H9 (cell line): ENCODE results near the gene PCDHGB2. TPM values are rescaled to one million over a fixed set of nuclear protein-coding genes. Genes with fewer than 3 reads are reported as not detected.
"Not testable (repeated sequence)": the region's sequence is repeated elsewhere in the genome, so short reads cannot be mapped to it uniquely, and the experiment has no call there.

Experiments
- DNase-seq: peaks from one replicate; pipeline ENCODE4 v3.0.0-alpha.2; 2017
- H2AFZ ChIP-seq: one replicate; pipeline ENCODE4 v1.6.1; 2013; ENCODE audit warnings: mild to moderate bottlenecking, low read length, control low read depth, moderate library complexity
- H2AK5ac ChIP-seq: 2 replicates; pipeline ENCODE4 v1.6.1; 2013; ENCODE audit warnings: low read length, control low read depth, mixed read lengths; ENCODE audit not compliant: insufficient read length
- H2BK120ac ChIP-seq: one replicate; pipeline ENCODE4 v1.6.1; 2013; ENCODE audit warnings: low read depth, mild to moderate bottlenecking, low read length, control low read depth, inconsistent platforms; ENCODE audit not compliant: poor library complexity, severe bottlenecking
- H2BK12ac ChIP-seq: 2 replicates; pipeline ENCODE4 v1.6.1; 2013; ENCODE audit warnings: low read length, control low read depth, mixed read lengths, low read depth; ENCODE audit not compliant: insufficient read length
- H2BK15ac ChIP-seq: 2 replicates; pipeline ENCODE4 v1.6.1; 2013; ENCODE audit warnings: low read depth, low read length, control low read depth
- H2BK20ac ChIP-seq: one replicate; pipeline ENCODE4 v1.6.1; 2013; ENCODE audit warnings: low read depth, mild to moderate bottlenecking, low read length, control low read depth, inconsistent platforms; ENCODE audit not compliant: poor library complexity, severe bottlenecking
- H2BK5ac ChIP-seq: 2 replicates; pipeline ENCODE4 v1.6.1; 2013; ENCODE audit warnings: low read length, control low read depth, mixed read lengths; ENCODE audit not compliant: insufficient read length
- H3K14ac ChIP-seq: 2 replicates; pipeline ENCODE4 v1.6.1; 2013; ENCODE audit warnings: low read length, control low read depth; ENCODE audit not compliant: insufficient read depth
- H3K18ac ChIP-seq: 2 replicates; pipeline ENCODE4 v1.6.1; 2013; ENCODE audit warnings: low read depth, mild to moderate bottlenecking, mixed read lengths, low read length, control low read depth; ENCODE audit not compliant: insufficient read length
- H3K23ac ChIP-seq: 2 replicates; pipeline ENCODE4 v1.6.1; 2013; ENCODE audit warnings: low read length, control low read depth, mixed read lengths, low read depth; ENCODE audit not compliant: insufficient read length
- H3K23me2 ChIP-seq: 2 replicates; pipeline ENCODE4 v1.6.1; 2013; ENCODE audit warnings: low read depth, mild to moderate bottlenecking, mixed read lengths, low read length, control low read depth; ENCODE audit not compliant: insufficient read length, poor library complexity, severe bottlenecking
- H3K27ac ChIP-seq: 2 replicates; pipeline ENCODE4 v1.5.1; 2013; ENCODE audit warnings: low read length, control low read depth, mixed read lengths, low read depth; ENCODE audit not compliant: insufficient read length
- H3K27me3 ChIP-seq: 2 replicates; pipeline ENCODE4 v1.6.1; 2013; ENCODE audit warnings: low read length, control low read depth, inconsistent platforms; ENCODE audit not compliant: insufficient read depth
- H3K4ac ChIP-seq: 2 replicates; pipeline ENCODE4 v1.6.1; 2013; ENCODE audit warnings: low read depth, mild to moderate bottlenecking, control low read depth, inconsistent platforms, low read length, moderate library complexity
- H3K4me1 ChIP-seq: 2 replicates; pipeline ENCODE4 v1.6.1; 2013; ENCODE audit warnings: low read length, control low read depth, inconsistent platforms; ENCODE audit not compliant: insufficient read depth
- H3K4me2 ChIP-seq: 2 replicates; pipeline ENCODE4 v1.6.1; 2013; ENCODE audit warnings: low read length, control low read depth, mixed read lengths; ENCODE audit not compliant: insufficient read length, insufficient read depth
- H3K56ac ChIP-seq: 2 replicates; pipeline ENCODE4 v1.6.1; 2013; ENCODE audit warnings: low read depth, mild to moderate bottlenecking, mixed read lengths, low read length, control low read depth; ENCODE audit not compliant: insufficient read length
- H3K79me1 ChIP-seq: 2 replicates; pipeline ENCODE4 v1.6.1; 2013; ENCODE audit warnings: low read depth, mild to moderate bottlenecking, moderate library complexity, low read length, control low read depth, inconsistent platforms; ENCODE audit not compliant: insufficient read depth, poor library complexity, severe bottlenecking
- H3K79me2 ChIP-seq: 2 replicates; pipeline ENCODE4 v1.6.1; 2013; ENCODE audit warnings: low read length, control low read depth, inconsistent platforms; ENCODE audit not compliant: insufficient read depth
- H3K9ac ChIP-seq: 2 replicates; pipeline ENCODE4 v1.6.1; 2013; ENCODE audit warnings: low read length, control low read depth, mixed read lengths; ENCODE audit not compliant: insufficient read length; ENCODE audit errors: extremely low read depth
- H3K9me3 ChIP-seq: one replicate; pipeline ENCODE4 v1.6.1; 2013; ENCODE audit warnings: low read depth, low read length, inconsistent platforms; ENCODE audit not compliant: control insufficient read depth
- H3T11ph ChIP-seq: one replicate; pipeline ENCODE4 v1.6.1; 2013; ENCODE audit warnings: mild to moderate bottlenecking, low read length, control low read depth, inconsistent platforms
- H4K20me1 ChIP-seq: one replicate; pipeline ENCODE4 v1.6.1; 2013; ENCODE audit not compliant: control insufficient read depth, insufficient read length, insufficient read depth
- H4K5ac ChIP-seq: 2 replicates; pipeline ENCODE4 v1.6.1; 2013; ENCODE audit warnings: low read depth, mild to moderate bottlenecking, mixed read lengths, low read length, control low read depth; ENCODE audit not compliant: insufficient read length
- H4K8ac ChIP-seq: replicated peaks from 2 replicates; pipeline ENCODE4 v1.6.1; 2013; ENCODE audit warnings: low read length, control low read depth, mixed read lengths, low read depth; ENCODE audit not compliant: insufficient read length
- H4K91ac ChIP-seq: 2 replicates; pipeline ENCODE4 v1.6.1; 2013; ENCODE audit warnings: low read depth, mild to moderate bottlenecking, moderate library complexity, mixed read lengths, low read length, control low read depth; ENCODE audit not compliant: insufficient read length
- H3K27ac Mint-ChIP-seq, 3 experiments: 2 replicates in 2 of 3; 3 replicates in 1 of 3; pipeline ENCODE4 v1.8.0; 2020 to 2021; ENCODE audit warnings: mixed read lengths in 3 of 3, mild to moderate bottlenecking in 1 of 3, moderate library complexity in 1 of 3
- H3K27me3 Mint-ChIP-seq: 2 replicates; pipeline ENCODE4 v1.8.0; 2021; ENCODE audit warnings: low read depth, mild to moderate bottlenecking, moderate library complexity, mixed read lengths
- H3K36me3 Mint-ChIP-seq, 3 experiments: 2 replicates in 2 of 3; 3 replicates in 1 of 3; pipeline ENCODE4 v1.8.0; 2020 to 2021; ENCODE audit warnings: low read depth in 3 of 3, mixed read lengths in 3 of 3; ENCODE audit not compliant: insufficient read depth in 1 of 3
- H3K4me1 Mint-ChIP-seq, 2 experiments: 2 replicates each; pipeline ENCODE4 v1.8.0; 2020; ENCODE audit warnings: mixed read lengths in 2 of 2
- H3K4me3 Mint-ChIP-seq, 2 experiments: 2 replicates in 1 of 2; 3 replicates in 1 of 2; pipeline ENCODE4 v1.8.0; 2020 to 2021; ENCODE audit warnings: mild to moderate bottlenecking in 2 of 2, mixed read lengths in 2 of 2, moderate library complexity in 1 of 2
- H3K9me3 Mint-ChIP-seq, 2 experiments: 2 replicates in 1 of 2; 3 replicates in 1 of 2; pipeline ENCODE4 v1.8.0; 2020; ENCODE audit warnings: mild to moderate bottlenecking in 2 of 2, mixed read lengths in 2 of 2, moderate library complexity in 1 of 2
- CTCF ChIP-seq: fragments of 200-600 bp; sonication (generic); conservative IDR thresholded peaks from 3 replicates; pipeline ENCODE4 v1.8.0; 2021; ENCODE audit warnings: antibody characterized with exemption, mild to moderate bottlenecking
- WGBS: extraction: QIAGEN DNeasy Blood & Tissue Kit; methylation state at CpG from one replicate; pipeline ENCODE4 v1.1.7; 2013; ENCODE audit warnings: missing lambda C conversion rate, low lambda C conversion rate, mixed read lengths; ENCODE audit not compliant: insufficient read length; ENCODE audit errors: extremely low coverage; 5-methylcytosine and 5-hydroxymethylcytosine counted together
- total RNA-seq: library from RNA; stranded (reverse); gene quantifications from 2 replicates; pipeline ENCODE4 v1.2.1, GENCODE V29; 2021

PCDHGB2 gene
- total RNA-seq, 1 experiment from 2014 or later = 3.8 TPM

- Mint-ChIP-seq H3K27ac (no peak within 1 kb of the TSS), H3K9me3 (peaks cover 59 to 66% of the 10 kb centered on the region in 2 experiments), H3K4me1 (peaks cover 5 to 6% of the 10 kb centered on the region in 2 experiments), H3K4me3 (no peak within 1 kb of the TSS), H3K27me3 (peaks cover 9% of the 10 kb centered on the region), H3K36me3 (peaks cover 9 to 42% (median 15%) of the 10 kb centered on the region in 3 experiments)
- no peak within 1 kb of the TSS for H3K14ac ChIP-seq
- peaks cover 22% of the 10 kb centered on the region for H3K9me3 ChIP-seq
- no peak within 1 kb of the TSS for H2BK15ac ChIP-seq
- no peak within 1 kb of the TSS for H3K27ac ChIP-seq
- no peak within 1 kb of the TSS for H3K4me2 ChIP-seq
- H3K56ac ChIP-seq = no peak within 1 kb of the TSS
- no peak within 1 kb of the TSS for H2BK5ac ChIP-seq
- no peaks in the 10 kb centered on the region for H3K79me2 ChIP-seq
- no peak within 1 kb of the TSS for H3K9ac ChIP-seq
- H3K23ac ChIP-seq = no peak within 1 kb of the TSS
- H3K18ac ChIP-seq = no peak within 1 kb of the TSS
- H4K20me1 ChIP-seq = no peaks in the 10 kb centered on the region
- no peaks in the 10 kb centered on the region for H3K4me1 ChIP-seq
- no peak within 1 kb of the TSS for H2AFZ ChIP-seq
- no peak within 1 kb of the TSS for H2BK12ac ChIP-seq
- no peak within 1 kb of the TSS for H3T11ph ChIP-seq
- peaks cover 9% of the 10 kb centered on the region for H3K23me2 ChIP-seq
- no peak within 1 kb of the TSS for H2BK120ac ChIP-seq
- peak; percentile 59 for TF ChIP-seq CTCF
- no peak within 1 kb of the TSS for H4K5ac ChIP-seq
- H3K79me1 ChIP-seq = no peaks in the 10 kb centered on the region
- H3K27me3 ChIP-seq = no peaks in the 10 kb centered on the region
- no CpG with 5 or more reads among the region's 21 CpGs for WGBS
- H4K91ac ChIP-seq = no peak within 1 kb of the TSS
- H4K8ac ChIP-seq = no peak within 1 kb of the TSS
- DNase-seq = no peak
- no peak within 1 kb of the TSS for H3K4ac ChIP-seq
- H2AK5ac ChIP-seq = no peak within 1 kb of the TSS
- H2BK20ac ChIP-seq = no peak within 1 kb of the TSS
Measured at GRCh38 chr5:141330299-141331080, 29.3 kb upstream of the PCDHGB2 start, which contains the start of gene PCDHGA1. Gene PCDHGA1 (plus strand): TSS chr5:141330514.

GRCh38 chr5:141332571-141332970, 27.2 kb upstream of the PCDHGB2 start:
- H3K27ac ChIP-seq, H3K27me3 Mint-ChIP-seq, H3K18ac ChIP-seq, H3K4me1 Mint-ChIP-seq, H2BK15ac ChIP-seq, H4K20me1 ChIP-seq, H3K23ac ChIP-seq, DNase-seq, H3T11ph ChIP-seq, H2AFZ ChIP-seq, H2BK20ac ChIP-seq, H2BK120ac ChIP-seq, H4K5ac ChIP-seq, H3K4me2 ChIP-seq, H3K4me1 ChIP-seq, H2BK12ac ChIP-seq, H2AK5ac ChIP-seq, H3K79me1 ChIP-seq, H3K4me3 Mint-ChIP-seq, H3K23me2 ChIP-seq, H3K27ac Mint-ChIP-seq, H3K4ac ChIP-seq, H2BK5ac ChIP-seq, H3K9ac ChIP-seq, H3K79me2 ChIP-seq, H4K91ac ChIP-seq, H3K27me3 ChIP-seq, H3K14ac ChIP-seq, H4K8ac ChIP-seq, H3K56ac ChIP-seq: not testable (repeated sequence)
- WGBS = no CpG with 5 or more reads among the region's 39 CpGs
- H3K9me3 ChIP-seq = peaks cover 22% of the 10 kb centered on the region
- peaks cover 53 to 64% of the 10 kb centered on the region in 2 experiments for H3K9me3 Mint-ChIP-seq
- peaks cover 9 to 27% (median 15%) of the 10 kb centered on the region in 3 experiments for H3K36me3 Mint-ChIP-seq
